Subcutaneous adipose tissue (tissue), 4 donors: Measurements from ENCODE around the gene CGRRF1. TPM values are rescaled to one million over a fixed set of nuclear protein-coding genes. Genes with fewer than 3 reads are reported as not detected.

Experiments used
- CTCF ChIP-seq: fragments of 450-650 bp; IDR thresholded peaks from one replicate; pipeline ENCODE4 v1.5.1; 2016; ENCODE audit warnings: low read depth, mild to moderate bottlenecking, control low read depth, antibody characterized with exemption, moderate library complexity
- total RNA-seq, 4 donors: library from RNA; depleted of rRNA; stranded (reverse); fragments of >200 nt; gene quantifications; one replicate each; pipeline ENCODE4 v1.1.0, GENCODE V29; 2016

CGRRF1 gene
- total RNA-seq, 4 donors from 2014 or later = 11.7 to 27.4 (median 19.6) TPM

GRCh38 chr14:54489731-54490444, 19.8 kb upstream of the CGRRF1 start:
- TF ChIP-seq CTCF = no peak

GRCh38 chr14:54490445-54491175, 19.1 kb upstream of the CGRRF1 start:
- TF ChIP-seq CTCF = no peak

- TF ChIP-seq CTCF = no peak
Measured at GRCh38 chr14:54493293-54493692, 16.4 kb upstream of the CGRRF1 start.

GRCh38 chr14:54497224-54497623, 12.5 kb upstream of the CGRRF1 start:
- TF ChIP-seq CTCF = no peak

- no peak for TF ChIP-seq CTCF
Measured at GRCh38 chr14:54498095-54498531, 11.6 kb upstream of the CGRRF1 start.

- TF ChIP-seq CTCF = no peak
Measured at GRCh38 chr14:54498579-54498978, 11.1 kb upstream of the CGRRF1 start.

- TF ChIP-seq CTCF = no peak
Measured at GRCh38 chr14:54500744-54501143, 9.0 kb upstream of the CGRRF1 start.
